ENCODE measurements around the gene SCGB1A1. TPM values are rescaled to one million over a fixed set of nuclear protein-coding genes. Genes with fewer than 3 reads are reported as not detected.

SCGB1A1 gene
- total and polyA plus RNA-seq, 2 donors (not counting 1 experiment from before 2014, with no cell fraction given): not detected

DNA sequence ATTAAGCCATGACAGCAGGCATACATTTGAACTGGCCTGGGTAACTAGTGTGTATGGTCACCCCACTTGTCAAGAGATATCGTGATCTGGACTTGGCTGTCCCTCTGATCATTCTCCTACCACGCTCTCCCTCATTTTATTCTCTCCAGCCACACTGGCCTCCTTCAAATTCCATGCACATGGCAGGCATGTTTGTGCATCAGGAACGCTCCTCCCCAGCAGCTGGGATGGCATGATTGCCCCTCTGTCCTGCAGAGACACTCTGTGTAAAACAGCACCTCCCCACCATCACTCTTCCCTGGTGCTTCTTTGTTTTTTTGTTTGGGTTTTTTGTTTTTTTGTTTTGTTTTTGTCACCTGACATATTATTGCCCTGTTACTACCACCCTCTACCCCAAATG lies 31.5 kb upstream of the SCGB1A1 start:
- Histone ChIP-seq H3K9me3 (ENCODE audit: control insufficient read depth, insufficient read depth, low read depth, low read length) (no peaks in the 10 kb centered on the region), H3K9ac (ENCODE audit: insufficient read depth, low read length) (no peak overlapping the region), H3K4me3 (replicated peaks in 1 of 4; ENCODE audit: control extremely low read depth in 1 of 4, insufficient read depth in 1 of 4, low read depth in 3 of 4, low read length in 4 of 4) (no peak overlapping the region), H3K79me2 (ENCODE audit: control insufficient read depth, insufficient read depth, low read length) (no peaks in the 10 kb centered on the region), H4K20me1 (ENCODE audit: control insufficient read depth, extremely low read depth, insufficient read depth, low read length) (no peaks in the 10 kb centered on the region), H3K27ac (ENCODE audit: insufficient read depth, low read length) (no peak overlapping the region), H3K4me1 (ENCODE audit: control insufficient read depth, extremely low read depth, insufficient read depth, low read length) (no peaks in the 10 kb centered on the region), H3K36me3 (ENCODE audit: control insufficient read depth, insufficient read depth, low read length) (no peaks in the 10 kb centered on the region), H3K4me2 (ENCODE audit: extremely low read depth, insufficient read depth, low read length) (no peak overlapping the region), H2AFZ (ENCODE audit: low read length) (no peak overlapping the region), H3K27me3 (ENCODE audit: control insufficient read depth, insufficient read depth, low read length) (peaks cover 7% of the 10 kb centered on the region)
- TF ChIP-seq, protein P1, sequence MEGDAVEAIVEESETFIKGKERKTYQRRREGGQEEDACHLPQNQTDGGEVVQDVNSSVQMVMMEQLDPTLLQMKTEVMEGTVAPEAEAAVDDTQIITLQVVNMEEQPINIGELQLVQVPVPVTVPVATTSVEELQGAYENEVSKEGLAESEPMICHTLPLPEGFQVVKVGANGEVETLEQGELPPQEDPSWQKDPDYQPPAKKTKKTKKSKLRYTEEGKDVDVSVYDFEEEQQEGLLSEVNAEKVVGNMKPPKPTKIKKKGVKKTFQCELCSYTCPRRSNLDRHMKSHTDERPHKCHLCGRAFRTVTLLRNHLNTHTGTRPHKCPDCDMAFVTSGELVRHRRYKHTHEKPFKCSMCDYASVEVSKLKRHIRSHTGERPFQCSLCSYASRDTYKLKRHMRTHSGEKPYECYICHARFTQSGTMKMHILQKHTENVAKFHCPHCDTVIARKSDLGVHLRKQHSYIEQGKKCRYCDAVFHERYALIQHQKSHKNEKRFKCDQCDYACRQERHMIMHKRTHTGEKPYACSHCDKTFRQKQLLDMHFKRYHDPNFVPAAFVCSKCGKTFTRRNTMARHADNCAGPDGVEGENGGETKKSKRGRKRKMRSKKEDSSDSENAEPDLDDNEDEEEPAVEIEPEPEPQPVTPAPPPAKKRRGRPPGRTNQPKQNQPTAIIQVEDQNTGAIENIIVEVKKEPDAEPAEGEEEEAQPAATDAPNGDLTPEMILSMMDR (conservative IDR thresholded peaks at IDR 0.05 in 1 of 2, IDR thresholded peaks at IDR 0.05 in 1 of 2; ENCODE audit: low read depth in 1 of 2, low read length in 2 of 2): no peak
- TF ChIP-seq EZH2 (IDR thresholded peaks at IDR 0.05; ENCODE audit: low read length, missing control alignments): no peak
- no peak for DNase-seq (ENCODE audit: low read depth in 2 of 2)

DNA sequence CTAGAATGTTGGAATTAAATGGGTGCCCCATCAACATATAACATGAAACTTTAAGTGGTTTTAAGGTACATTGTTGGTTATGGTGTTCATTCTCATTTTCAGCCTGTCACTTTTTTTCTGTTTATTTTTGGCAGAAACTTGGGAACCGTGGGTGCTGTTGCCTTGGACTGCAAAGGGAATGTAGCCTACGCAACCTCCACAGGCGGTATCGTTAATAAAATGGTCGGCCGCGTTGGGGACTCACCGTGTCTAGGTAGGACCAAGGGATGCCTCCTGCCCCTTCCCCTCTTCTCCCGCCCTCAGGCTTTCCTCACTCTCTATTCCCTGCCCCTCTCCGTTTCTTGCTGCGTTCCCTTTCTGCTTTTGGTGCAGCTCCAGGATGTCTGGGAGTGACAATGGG lies 29.8 kb upstream of the SCGB1A1 start:
- Histone ChIP-seq H3K9me3 (ENCODE audit: control insufficient read depth, insufficient read depth, low read depth, low read length) (no peaks in the 10 kb centered on the region), H3K4me2 (ENCODE audit: extremely low read depth, insufficient read depth, low read length) (no peak overlapping the region), H2AFZ (ENCODE audit: low read length) (no peak overlapping the region), H3K4me3 (replicated peaks in 1 of 4; ENCODE audit: control extremely low read depth in 1 of 4, insufficient read depth in 1 of 4, low read depth in 3 of 4, low read length in 4 of 4) (no peak overlapping the region), H3K79me2 (ENCODE audit: control insufficient read depth, insufficient read depth, low read length) (no peaks in the 10 kb centered on the region), H3K9ac (ENCODE audit: insufficient read depth, low read length) (no peak overlapping the region), H3K4me1 (ENCODE audit: control insufficient read depth, extremely low read depth, insufficient read depth, low read length) (no peaks in the 10 kb centered on the region), H3K27me3 (ENCODE audit: control insufficient read depth, insufficient read depth, low read length) (peaks cover 7% of the 10 kb centered on the region), H3K36me3 (ENCODE audit: control insufficient read depth, insufficient read depth, low read length) (no peaks in the 10 kb centered on the region), H3K27ac (ENCODE audit: insufficient read depth, low read length) (no peak overlapping the region), H4K20me1 (ENCODE audit: control insufficient read depth, extremely low read depth, insufficient read depth, low read length) (no peaks in the 10 kb centered on the region)
- no peak for TF ChIP-seq EZH2 (IDR thresholded peaks at IDR 0.05; ENCODE audit: low read length, missing control alignments)
- TF ChIP-seq, protein P1 (conservative IDR thresholded peaks at IDR 0.05 in 1 of 2, IDR thresholded peaks at IDR 0.05 in 1 of 2; ENCODE audit: low read depth in 1 of 2, low read length in 2 of 2): no peak
- no peak for DNase-seq (ENCODE audit: low read depth in 2 of 2)

DNA sequence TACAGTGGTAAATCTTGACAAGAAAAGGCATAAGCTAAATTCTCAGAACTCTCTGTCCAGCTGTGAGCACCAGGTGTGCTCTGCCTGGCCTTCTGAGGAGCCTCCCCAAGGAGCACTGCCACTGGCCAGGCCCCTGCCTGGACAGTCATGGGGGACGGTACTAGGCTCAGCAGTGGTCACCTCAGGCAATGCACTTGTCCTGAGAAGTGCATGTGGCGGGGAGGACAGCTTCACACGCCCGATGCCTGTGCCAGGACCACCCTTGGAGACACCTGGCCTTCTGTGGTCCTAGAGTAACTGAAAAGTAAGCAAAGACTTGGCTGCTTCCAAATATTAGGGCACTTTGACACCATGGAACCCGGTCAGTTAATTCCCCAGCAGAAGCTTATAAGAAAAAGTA lies 28.6 kb upstream of the SCGB1A1 start:
- no peak overlapping the region for H3K4me3 ChIP-seq (replicated peaks in 1 of 4; ENCODE audit: control extremely low read depth in 1 of 4, insufficient read depth in 1 of 4, low read depth in 3 of 4, low read length in 4 of 4)
- H3K9ac ChIP-seq (ENCODE audit: insufficient read depth, low read length): no peak overlapping the region
- peaks cover 7% of the 10 kb centered on the region for H3K27me3 ChIP-seq (ENCODE audit: control insufficient read depth, insufficient read depth, low read length)
- no peak overlapping the region for H3K27ac ChIP-seq (ENCODE audit: insufficient read depth, low read length)
- TF ChIP-seq EZH2 (IDR thresholded peaks at IDR 0.05; ENCODE audit: low read length, missing control alignments): no peak
- TF ChIP-seq, protein P1 (conservative IDR thresholded peaks at IDR 0.05 in 1 of 2, IDR thresholded peaks at IDR 0.05 in 1 of 2; ENCODE audit: low read depth in 1 of 2, low read length in 2 of 2): no peak
- H4K20me1 ChIP-seq (ENCODE audit: control insufficient read depth, extremely low read depth, insufficient read depth, low read length): no peaks in the 10 kb centered on the region
- no peaks in the 10 kb centered on the region for H3K79me2 ChIP-seq (ENCODE audit: control insufficient read depth, insufficient read depth, low read length)
- no peaks in the 10 kb centered on the region for H3K36me3 ChIP-seq (ENCODE audit: control insufficient read depth, insufficient read depth, low read length)
- no peak overlapping the region for H3K4me2 ChIP-seq (ENCODE audit: extremely low read depth, insufficient read depth, low read length)
- DNase-seq (ENCODE audit: low read depth in 2 of 2): no peak
- H3K9me3 ChIP-seq (ENCODE audit: control insufficient read depth, insufficient read depth, low read depth, low read length): no peaks in the 10 kb centered on the region
- H3K4me1 ChIP-seq (ENCODE audit: control insufficient read depth, extremely low read depth, insufficient read depth, low read length): peaks cover 2% of the 10 kb centered on the region
- no peak overlapping the region for H2AFZ ChIP-seq (ENCODE audit: low read length)
